ENCODE data around the gene PRR15.
"Not testable (repeated sequence)": the region's sequence is repeated elsewhere in the genome, so short reads cannot be mapped to it uniquely, and the experiment has no call there.

Gene PRR15

GRCh38 chr7:29563590-29564495 lies at the start of gene PRR15:
Gene PRR15, plus strand, starts transcription at chr7:29563835. Its CDS starts 2,495 bp downstream, at chr7:29566330.
- DNase-seq: no peak

- DNase-seq: no peak
These were observed 47.1 kb upstream of the PRR15 start for GRCh38 chr7:29516491-29516890.

- DNase-seq: no peak
These were observed 45.0 kb upstream of the PRR15 start for GRCh38 chr7:29518616-29519015.

- DNase-seq: no peak
These were observed 39.9 kb upstream of the PRR15 start for GRCh38 chr7:29523728-29524127.

- no peak for DNase-seq
These were observed 36.0 kb upstream of the PRR15 start for GRCh38 chr7:29527505-29528108.

- not testable (repeated sequence) for DNase-seq
These were observed 35.1 kb upstream of the PRR15 start for GRCh38 chr7:29528526-29528925.

GRCh38 chr7:29538389-29538788 lies 25.2 kb upstream of the PRR15 start:
- DNase-seq: no peak

- DNase-seq: no peak
These were observed 24.2 kb upstream of the PRR15 start for GRCh38 chr7:29539471-29539870.

- no peak for DNase-seq
These were observed 16.2 kb upstream of the PRR15 start for GRCh38 chr7:29547421-29547820.

- DNase-seq: no peak
These were observed 14.8 kb upstream of the PRR15 start for GRCh38 chr7:29548823-29549222.

- no peak for DNase-seq
These were observed 11.2 kb upstream of the PRR15 start for GRCh38 chr7:29552392-29552791.

GRCh38 chr7:29555061-29555460 lies 8.6 kb upstream of the PRR15 start:
- no peak for DNase-seq

- no peak for DNase-seq
These were observed 7.0 kb upstream of the PRR15 start for GRCh38 chr7:29556405-29557195.

GRCh38 chr7:29557954-29558353 lies 5.7 kb upstream of the PRR15 start:
- no peak for DNase-seq

GRCh38 chr7:29561271-29561670 lies 2.4 kb upstream of the PRR15 start:
- DNase-seq: no peak

GRCh38 chr7:29562307-29562706 lies 1.3 kb upstream of the PRR15 start:
- no peak for DNase-seq

GRCh38 chr7:29564496-29565223 lies 1.0 kb downstream of the PRR15 start:
- DNase-seq: no peak

- DNase-seq: no peak
These were observed 1.6 kb downstream of the PRR15 start for GRCh38 chr7:29565224-29565630.

- DNase-seq: no peak
These were observed 2.0 kb downstream of the PRR15 start for GRCh38 chr7:29565634-29565981.

- no peak for DNase-seq
These were observed 2.5 kb downstream of the PRR15 start for GRCh38 chr7:29565982-29566746.

- DNase-seq: no peak
These were observed 3.5 kb downstream of the PRR15 start for GRCh38 chr7:29567174-29567573.

GRCh38 chr7:29569648-29570047 lies 6.0 kb downstream of the PRR15 start:
- no peak for DNase-seq

Measured in CD4-positive, alpha-beta T cell treated with Interleukin-17A for 1 hour (primary cell).